HT-29 (cell line): Measurements from ENCODE around the gene PABPN1L. TPM values are rescaled to one million over a fixed set of nuclear protein-coding genes. Genes with fewer than 3 reads are reported as not detected.

Experiments used
- DNase-seq: peaks from one replicate; pipeline ENCODE4 v3.0.0-alpha.2; 2015; ENCODE audit warnings: low spot score
- total RNA-seq: library from RNA; depleted of rRNA; stranded (reverse); fragments of >200 nt; shearing (Covaris generic); gene quantifications from 2 replicates; pipeline ENCODE4 v1.2.3, GENCODE V29; 2014; rRNA removed

PABPN1L gene, protein sequence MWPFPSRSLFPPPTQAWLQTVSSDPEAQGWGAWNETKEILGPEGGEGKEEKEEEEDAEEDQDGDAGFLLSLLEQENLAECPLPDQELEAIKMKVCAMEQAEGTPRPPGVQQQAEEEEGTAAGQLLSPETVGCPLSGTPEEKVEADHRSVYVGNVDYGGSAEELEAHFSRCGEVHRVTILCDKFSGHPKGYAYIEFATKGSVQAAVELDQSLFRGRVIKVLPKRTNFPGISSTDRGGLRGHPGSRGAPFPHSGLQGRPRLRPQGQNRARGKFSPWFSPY
- not detected in 2 replicates for total RNA-seq

DNA sequence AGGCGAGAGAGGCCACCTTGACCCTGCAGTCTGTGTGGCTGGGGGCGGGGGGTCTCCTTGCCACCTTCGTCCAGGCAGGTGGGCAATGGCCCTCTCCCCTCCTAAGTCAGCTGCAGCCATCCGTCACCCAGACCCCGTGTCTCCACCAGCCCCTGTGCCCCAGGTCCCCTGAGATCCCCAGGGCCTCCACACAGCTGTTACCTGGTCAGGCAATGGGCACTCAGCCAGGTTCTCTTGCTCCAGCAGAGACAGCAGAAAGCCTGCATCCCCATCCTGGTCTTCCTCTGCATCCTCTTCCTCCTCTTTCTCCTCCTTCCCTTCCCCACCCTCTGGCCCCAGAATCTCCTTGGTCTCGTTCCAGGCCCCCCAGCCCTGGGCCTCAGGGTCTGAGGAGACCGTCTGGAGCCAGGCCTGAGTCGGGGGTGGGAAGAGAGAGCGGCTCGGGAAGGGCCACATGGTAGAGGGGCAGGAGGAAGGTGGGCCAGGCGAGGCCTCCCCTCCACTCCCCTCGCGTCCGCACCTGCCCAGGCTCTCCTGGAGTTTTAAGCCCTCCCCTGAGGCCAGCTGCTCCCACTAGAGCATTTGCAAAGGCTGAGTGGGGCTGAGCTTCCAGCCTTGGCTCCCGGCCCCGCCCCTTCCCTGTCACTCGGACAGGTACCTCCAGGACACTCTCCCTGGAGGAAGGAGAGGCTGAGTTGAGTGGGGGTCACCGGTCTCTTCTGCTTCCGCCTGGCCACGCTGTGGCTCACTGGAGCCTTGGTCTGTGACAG is at the start of gene PABPN1L:
PABPN1L (minus strand) TSS at position 510 of the 770 bp plus-strand sequence; CDS start at position 456, 54 bp downstream.
- no peak for DNase-seq

DNA sequence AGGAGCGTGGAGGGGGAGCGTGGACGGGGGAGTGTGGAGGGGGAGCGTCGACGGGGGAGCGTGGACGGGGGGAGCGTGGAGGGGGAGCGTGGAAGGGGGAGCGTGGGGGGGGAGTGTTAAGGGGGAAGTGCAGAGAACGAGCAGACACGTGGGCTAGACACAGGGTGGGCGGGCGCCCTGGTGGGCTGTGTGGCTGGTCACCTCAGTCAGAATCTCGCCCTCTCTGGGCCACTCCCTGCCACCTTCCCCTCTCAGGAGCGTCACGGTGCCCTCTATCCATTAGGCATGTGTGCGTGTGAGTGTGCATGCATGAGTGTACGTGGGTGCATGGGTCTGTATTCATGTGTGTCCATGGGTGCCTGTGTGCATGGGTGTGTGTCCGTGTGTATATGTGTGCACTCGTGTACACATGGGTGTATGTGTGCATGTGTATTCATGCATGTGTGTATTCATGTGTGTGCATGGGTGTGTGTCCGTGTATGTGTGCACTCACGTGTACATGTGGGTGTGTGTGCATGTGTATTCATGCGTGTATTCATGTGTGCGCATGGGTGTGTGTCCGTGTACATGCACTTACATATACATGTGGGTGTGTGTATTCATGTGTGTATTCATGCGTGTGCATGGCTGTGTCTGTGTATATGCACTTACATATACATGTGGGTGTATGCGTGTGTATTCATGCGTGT is 49.3 kb upstream of the PABPN1L start:
- DNase-seq = no peak

DNA sequence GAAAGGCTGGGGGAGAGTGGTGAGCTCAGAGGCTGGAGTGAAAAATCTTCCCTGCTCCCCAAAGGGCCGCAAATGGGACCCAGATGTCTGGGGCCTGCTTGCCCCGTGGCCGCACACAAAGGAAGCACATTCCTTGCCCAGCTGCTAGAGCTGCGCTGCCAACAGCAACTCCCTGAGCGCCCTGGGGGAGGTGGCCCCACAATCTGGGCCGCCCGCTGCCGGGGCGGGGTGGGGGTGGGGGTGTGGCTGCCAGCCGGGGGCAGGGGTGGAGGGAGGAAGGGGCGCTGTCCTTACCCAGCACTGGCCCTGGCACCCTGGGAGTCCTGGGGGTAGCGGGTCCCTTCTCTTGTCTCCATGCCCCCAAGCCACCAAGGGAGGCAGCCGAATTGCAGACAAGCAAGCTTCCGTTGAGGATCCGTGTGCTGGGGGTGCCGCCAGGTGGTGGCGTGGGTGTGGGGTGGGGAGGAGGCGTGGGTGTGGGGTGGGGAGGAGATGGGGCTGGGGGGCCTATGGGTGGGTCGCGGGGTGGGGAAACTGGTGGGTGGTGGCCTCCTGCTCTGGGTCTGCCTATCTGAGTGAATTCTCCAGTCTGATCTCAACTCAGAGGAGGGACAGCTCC is 48.4 kb upstream of the PABPN1L start:
- no peak for DNase-seq

DNA sequence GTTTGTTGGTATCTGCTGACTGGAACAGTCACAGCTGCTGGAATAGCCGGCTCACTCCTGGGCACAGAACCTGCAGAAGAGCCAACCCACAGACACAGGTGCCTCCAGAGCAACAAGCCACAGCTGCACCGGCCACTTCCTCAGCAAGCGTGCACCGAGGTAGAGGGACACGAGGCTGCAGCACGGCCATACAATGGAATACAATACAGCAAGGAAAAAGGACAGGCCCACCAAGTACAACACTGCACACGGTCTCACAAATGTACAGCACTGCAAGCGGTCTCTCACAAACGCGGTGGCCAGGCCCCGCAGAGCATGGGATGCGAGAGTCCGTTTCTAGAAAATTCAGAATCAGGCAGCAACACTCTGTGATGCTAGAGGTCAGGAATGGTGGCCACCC is 47.4 kb upstream of the PABPN1L start:
- DNase-seq = no peak

DNA sequence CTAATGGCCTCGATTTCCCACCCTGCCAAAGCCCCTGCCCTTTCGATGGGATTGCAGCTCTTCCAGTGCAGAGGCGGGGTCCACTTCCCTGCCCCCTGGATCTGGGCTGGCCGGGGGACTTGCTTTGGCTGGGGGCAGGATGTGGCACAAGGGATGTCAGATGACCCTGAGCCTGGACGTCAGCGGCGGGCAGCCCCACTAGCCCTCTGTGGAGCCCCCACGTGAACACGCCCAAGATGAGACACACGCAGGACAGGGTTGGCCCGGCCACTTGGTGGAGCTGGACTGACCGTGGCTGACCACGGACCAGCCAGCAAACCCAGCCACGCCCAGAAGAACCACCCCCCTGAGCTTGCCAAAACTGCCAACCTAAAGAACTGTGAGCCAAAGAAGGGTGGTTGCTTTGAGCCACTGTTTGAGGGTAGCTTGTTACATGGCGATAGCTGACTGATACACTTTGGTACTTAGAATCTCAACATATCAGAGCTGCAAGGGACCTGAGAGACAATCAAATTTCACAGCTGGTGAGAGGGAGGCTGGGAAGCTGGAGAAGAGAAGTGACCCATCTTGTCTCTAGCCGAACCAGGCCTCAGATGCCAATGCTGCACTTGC is 46.6 kb upstream of the PABPN1L start:
- no peak for DNase-seq

DNA sequence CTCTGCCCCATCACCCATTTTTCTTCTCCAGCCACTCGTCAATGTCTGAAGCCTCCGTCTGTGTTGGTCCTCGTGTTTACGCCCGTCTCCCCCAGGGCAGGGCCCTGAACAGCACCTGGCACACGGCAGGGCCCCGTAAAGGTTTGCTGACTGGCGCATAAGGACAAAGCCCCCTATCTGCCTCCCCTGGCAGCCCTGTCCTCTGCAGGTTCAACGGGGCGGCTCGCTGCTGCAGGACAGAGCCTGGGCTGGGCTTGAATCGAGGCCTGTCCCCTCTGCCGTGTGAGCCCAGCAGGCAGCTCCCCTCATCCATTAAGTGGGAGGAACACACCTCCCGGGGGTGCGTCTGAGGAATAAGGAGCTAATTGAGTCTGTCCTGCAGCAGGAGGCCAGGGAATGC is 46.1 kb upstream of the PABPN1L start:
- DNase-seq = no peak

DNA sequence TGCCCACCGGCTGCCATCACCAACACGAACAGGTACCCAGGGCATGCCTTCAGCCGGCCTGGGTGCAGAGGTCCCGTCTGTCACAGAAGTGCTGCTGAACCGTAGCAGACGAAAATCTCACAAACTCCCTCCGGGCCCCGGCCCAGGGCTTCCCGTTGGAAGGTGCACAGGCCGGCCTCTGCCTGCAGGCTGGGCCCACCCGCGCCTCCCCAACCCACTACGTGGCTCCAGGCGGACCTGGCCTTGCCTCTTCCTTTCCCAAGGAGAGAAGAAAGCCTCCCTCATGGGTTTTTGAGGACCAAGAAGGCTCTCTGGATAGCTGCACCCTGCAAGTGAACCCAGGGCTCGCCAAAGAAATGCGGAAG is 45.5 kb upstream of the PABPN1L start:
- no peak for DNase-seq

DNA sequence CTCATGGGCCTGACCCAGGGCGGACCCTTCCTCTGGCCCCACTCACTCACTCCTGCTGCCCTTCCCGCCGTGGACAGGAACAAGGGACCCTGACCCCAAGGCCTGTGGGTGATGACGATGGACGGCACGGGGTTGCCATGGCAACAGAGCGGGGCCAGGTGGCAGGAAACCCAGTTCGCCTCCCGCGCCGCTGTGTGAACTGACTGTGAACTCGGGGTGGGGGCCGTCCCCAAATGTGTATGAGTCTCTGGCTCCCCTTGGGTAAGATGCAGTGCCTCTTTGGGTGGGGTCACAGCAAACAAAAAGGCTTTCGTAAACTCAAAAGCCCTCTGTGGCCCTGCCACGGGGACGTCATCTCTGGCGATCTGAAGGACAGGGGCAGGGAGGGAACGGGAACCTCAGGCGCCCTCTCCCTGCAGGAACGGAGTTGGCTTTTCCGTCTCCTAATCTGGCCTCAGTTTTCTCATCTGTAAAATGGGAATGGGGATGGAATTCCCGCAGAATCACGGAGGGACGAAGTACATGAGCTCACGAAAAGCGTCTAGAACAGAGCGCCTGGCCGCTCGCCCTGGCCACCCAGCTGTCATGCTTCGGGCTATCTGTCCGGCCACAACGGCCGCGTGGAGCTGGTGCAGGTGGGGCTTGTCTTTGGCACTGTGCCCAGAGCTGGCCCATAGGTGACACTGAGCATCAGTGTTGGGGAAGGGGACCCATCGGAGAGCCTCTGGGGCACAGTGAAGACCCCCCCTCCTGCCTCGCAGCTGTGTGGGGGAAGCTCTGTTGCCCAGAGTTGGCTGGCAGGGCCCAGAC is 44.9 kb upstream of the PABPN1L start:
- DNase-seq = no peak

DNA sequence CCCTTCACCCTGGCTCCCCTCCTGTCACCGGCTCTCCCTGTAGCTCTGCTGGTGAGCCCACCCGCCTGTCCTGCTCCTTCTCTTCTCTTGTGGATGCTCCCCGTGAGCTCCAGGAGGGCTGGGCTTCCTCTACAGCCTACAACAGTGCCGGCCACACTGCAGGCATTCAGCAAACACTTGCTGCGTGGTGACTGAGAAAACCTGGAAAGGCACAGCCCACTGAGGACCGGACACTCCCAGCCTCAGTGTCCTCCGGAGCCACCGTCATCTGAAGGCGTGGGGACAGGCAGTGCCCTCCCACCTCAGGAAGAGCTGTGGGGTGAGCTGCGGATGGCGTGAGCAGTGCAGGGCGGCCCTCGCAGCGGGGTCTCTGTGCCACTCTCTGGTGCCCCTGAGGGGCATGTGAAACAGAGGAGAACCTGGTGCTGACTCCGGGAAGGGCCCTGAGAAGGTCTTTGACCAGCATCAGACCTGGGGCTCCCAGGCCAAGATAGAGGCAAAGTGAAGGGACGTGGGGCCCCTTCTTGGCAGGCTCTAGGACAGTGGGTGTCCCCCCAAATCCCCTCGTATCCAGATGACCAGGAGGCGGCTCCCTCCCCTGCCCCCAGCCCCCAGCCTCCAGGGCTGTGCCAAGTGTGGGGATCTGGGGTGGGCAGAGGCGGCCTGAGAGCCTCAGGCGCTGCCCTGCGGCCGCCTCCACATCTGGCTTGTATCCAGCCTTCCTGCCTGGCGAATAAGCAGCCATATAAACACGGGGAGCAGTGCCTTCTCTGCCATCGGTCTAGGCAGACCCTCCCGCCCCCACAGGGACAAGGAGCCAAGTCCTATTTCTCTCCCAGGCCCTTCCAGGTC is 44.0 kb upstream of the PABPN1L start:
- DNase-seq = no peak

DNA sequence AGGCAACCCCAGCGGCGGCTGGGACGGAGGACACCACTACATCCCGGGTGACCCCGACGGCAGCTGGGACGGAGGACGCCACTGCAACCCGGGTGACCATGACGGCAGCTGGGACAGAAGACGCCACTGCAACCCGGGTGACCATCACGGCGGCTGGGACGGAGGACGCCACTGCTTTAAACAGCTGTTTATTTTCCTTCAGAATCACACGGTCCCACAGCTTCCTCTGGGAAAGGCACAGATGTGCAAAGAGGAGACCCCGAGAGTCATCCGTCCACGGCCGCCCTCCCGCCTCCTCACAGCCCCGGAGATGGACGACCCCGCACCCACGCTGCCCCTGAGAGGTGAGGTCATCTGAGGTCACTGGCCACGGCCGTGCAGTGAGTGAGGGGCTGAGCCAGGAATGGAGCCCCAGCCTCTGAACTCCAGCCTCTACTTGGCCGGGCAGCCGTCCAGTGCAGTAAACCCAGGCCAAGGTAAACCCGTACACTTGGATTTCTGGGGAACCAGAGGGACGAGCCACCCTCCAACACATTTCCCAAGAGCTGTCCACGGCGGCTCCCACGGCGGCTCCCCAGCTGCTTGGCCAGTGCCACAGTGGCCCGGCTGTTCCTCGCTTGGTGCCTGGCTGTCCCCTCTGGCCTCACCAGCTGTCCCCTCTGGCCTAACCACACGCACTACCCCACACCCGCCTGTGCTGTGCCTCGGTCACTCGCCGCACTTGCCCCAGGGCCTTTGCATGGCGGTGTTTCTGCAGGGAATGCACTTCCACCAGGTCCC is 43.2 kb upstream of the PABPN1L start:
- DNase-seq = no peak

DNA sequence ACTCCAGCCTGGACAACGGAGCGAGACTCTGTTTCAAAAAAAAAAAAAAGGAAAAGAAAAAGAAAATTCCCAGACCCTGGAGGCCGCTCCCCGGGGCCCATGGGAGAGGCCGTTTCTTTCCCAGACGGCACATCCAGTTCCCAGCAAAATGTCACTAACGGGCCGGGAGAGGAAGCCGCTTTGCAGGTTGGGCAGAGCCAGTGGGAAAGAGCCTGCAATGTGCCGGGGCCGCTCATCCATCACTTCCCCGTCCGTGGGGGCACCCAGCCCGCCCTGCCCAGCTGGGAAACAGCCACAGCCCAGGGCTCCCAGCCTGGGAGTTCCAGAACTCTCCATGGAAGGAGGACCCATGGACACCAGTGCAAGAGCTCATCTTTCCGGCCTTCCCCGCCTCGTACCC is 41.8 kb upstream of the PABPN1L start:
- DNase-seq = no peak

DNA sequence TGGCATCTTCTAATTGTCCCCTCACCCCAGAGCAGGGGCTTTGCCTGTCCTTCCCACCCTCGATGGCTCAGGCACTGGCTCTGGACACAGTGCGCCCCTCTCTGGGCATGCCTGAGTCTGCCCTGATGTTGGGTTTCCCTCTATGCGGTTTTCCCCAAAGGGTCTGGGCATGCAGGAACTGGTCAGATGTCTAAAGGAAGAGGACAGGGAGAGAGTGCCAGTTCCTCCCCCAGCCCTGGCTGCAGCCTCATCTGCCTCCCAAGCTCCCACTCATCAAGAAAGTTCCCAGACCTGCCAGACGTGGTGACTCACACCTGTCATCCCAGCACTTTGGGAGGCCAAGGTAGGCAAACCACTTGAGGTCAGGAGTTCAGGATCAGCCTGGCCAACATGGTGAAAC is 41.3 kb upstream of the PABPN1L start:
- no peak for DNase-seq

DNA sequence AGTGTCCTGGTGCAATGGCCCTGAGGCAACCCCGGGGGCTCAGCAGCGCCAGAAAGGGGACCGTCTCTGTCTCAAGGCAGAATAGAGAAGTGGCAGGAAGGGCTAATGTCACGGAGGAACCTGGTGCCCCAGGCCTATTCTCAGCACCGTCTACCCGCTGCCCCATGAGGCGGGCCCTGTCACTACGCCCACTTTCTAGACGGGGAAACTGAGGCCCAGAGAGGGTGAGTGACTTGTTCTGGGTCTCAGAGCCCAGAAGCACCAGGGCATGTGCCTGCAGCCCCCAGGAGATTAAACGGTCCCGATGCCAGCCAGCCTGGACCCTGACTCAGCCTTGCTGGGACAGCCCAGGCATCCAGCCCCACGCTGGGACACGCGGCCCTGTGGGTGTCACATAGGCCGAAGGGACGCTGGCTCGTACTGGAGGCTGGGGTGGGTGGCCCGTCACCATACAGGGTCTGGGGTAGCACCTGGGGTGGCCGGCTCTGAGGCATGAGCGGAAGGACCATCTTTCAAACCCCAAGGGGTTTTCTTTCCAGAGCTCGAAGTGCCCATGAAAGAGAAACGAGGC is 40.2 kb upstream of the PABPN1L start:
- DNase-seq = no peak

DNA sequence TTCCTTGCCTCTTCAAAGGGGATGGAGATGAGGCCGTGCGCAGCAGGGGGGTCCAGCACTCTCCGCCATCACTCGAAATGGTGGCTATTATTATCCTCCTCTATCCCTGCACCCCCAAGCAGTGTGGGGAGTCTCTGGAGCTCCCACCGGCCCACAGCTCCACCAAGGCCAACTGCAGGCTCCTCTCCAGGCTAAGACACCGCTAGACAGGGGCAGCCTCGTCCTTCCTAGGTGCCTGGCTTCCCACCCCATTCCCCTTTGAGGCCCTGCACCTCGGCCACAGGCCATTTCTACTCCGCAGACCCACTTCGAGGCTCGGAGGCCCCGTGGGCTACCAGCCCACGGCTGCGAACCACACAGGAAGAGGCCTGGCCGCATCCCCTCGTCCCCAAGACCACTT is 39.6 kb upstream of the PABPN1L start:
- no peak for DNase-seq

DNA sequence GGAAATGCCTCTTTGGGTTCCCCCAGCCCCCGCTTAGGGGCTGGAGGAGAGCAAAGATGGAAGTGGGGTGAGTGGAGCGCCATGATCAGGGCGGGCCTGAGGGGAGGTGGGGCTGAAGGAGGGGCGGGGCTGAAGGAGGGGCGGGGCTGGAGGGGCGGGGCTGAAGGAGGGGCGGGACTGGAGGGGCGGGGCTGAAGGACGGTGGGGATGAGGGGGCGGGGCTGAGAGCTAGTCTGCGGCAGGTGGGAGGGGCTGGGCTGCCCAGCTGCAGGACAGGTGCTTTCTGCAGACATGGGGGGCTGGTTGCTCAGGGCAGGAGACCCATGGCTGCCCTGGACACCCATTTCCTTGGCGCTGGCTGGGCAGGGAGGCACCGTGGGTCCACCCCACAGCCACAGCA is 39.1 kb upstream of the PABPN1L start:
- no peak for DNase-seq

DNA sequence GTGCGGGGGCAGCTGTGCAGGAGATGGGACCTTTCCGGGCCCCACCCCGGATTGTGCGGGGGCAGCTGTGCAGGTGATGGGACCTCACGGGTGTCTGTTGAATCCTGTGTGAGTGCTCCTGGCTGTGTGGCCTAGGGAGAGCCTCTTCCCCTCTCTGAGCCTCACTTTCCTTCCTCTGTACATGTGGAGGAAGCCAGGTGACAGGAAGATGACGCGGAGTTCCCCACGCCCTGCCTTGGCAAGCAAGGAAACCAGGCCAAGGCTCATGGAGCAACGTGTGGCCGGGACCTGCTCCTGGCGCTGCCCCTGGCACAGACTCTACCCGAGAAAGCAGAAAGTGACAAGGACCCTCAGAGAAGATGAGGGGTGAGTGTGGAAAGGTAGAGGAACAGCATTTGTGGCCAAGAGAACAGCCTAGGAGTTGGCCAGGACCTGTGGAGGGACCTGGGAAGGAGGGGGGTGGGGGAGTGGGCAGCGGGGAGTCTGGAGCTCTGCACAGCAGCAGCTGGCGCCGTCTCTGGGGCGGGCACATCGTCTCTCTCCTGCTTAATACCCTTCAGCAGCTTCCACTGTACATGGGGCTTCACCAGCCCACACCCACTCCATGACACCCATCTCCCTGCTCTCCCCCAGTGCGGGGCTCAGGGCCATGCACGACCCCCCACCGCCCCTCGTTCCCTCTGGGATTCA is 38.4 kb upstream of the PABPN1L start:
- no peak for DNase-seq

DNA sequence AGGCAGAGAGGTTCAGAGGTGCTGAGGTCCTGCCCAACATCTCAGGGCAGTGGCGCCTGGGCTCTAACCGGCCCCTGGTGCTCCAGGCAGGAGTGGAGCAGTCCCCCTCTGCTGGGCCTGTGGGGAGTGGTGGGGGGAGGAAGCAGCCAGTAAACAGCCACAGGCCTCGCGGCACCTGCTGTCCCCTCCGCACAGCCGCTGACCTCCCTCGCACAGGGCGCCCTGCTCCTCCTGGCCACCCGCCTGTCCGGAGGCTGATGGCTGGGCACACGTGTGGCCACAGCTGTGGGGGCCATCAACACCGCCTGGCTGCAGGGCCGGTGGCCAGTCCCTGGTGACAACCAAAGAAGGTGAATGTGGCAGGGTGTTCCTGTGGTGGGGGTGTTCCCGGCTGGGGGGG is 36.8 kb upstream of the PABPN1L start:
- DNase-seq = no peak

DNA sequence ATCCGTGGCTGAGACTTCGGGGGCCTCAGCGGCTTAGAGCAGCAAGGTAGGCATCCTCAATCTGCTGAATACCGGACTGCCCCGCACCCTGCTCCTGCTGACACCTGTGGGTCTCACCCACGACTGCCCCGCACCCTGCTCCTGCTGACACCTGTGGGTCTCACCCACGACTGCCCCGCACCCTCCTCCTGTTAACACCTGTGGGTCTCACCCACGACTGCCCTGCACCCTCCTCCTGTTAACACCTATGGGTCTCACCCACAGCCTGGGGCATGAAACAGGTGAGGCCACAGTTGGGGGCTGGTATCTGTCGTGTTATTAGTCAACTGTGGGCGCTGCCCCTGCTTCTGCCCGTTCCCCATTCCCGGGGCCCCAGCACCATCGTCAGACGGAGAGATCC is 36.3 kb upstream of the PABPN1L start:
- DNase-seq = no peak
